ENCODE measurements around the gene SMTNL2. TPM values are rescaled to one million over a fixed set of nuclear protein-coding genes. Genes with fewer than 3 reads are reported as not detected.

Gene SMTNL2
- total RNA-seq, 1 donor from 2014 or later, result 8.6 TPM

GRCh38 chr17:4596636-4597380, 12.5 kb downstream of the SMTNL2 start:
- H3K4me1 Mint-ChIP-seq (ENCODE audit: low read depth), result peaks cover 28% of the 10 kb centered on the region
- TF ChIP-seq CTCF (IDR thresholded peaks at IDR 0.05; ENCODE audit: unreplicated experiment), result no peak
- H3K9me3 Mint-ChIP-seq (ENCODE audit: low read depth), result no peaks in the 10 kb centered on the region
- no peak overlapping the region for H3K4me3 Mint-ChIP-seq (ENCODE audit: low read depth)
- H3K27ac Mint-ChIP-seq, result no peak overlapping the region
- H3K36me3 Mint-ChIP-seq (ENCODE audit: insufficient read depth), result peaks cover 3% of the 10 kb centered on the region
- no peak for DNase-seq (ENCODE audit: low spot score, unreplicated experiment)
- H3K27me3 Mint-ChIP-seq, result peaks cover 18% of the 10 kb centered on the region

GRCh38 chr17:4597975-4598374, 13.6 kb downstream of the SMTNL2 start:
- Mint-ChIP-seq H3K4me1 (ENCODE audit: low read depth) (peaks cover 28% of the 10 kb centered on the region), H3K27ac (no peak overlapping the region), H3K27me3 (peaks cover 18% of the 10 kb centered on the region), H3K4me3 (ENCODE audit: low read depth) (no peak overlapping the region), H3K9me3 (ENCODE audit: low read depth) (no peaks in the 10 kb centered on the region), H3K36me3 (ENCODE audit: insufficient read depth) (peaks cover 3% of the 10 kb centered on the region)
- no peak for DNase-seq (ENCODE audit: low spot score, unreplicated experiment)
- TF ChIP-seq CTCF (IDR thresholded peaks at IDR 0.05; ENCODE audit: unreplicated experiment), result no peak

DNA sequence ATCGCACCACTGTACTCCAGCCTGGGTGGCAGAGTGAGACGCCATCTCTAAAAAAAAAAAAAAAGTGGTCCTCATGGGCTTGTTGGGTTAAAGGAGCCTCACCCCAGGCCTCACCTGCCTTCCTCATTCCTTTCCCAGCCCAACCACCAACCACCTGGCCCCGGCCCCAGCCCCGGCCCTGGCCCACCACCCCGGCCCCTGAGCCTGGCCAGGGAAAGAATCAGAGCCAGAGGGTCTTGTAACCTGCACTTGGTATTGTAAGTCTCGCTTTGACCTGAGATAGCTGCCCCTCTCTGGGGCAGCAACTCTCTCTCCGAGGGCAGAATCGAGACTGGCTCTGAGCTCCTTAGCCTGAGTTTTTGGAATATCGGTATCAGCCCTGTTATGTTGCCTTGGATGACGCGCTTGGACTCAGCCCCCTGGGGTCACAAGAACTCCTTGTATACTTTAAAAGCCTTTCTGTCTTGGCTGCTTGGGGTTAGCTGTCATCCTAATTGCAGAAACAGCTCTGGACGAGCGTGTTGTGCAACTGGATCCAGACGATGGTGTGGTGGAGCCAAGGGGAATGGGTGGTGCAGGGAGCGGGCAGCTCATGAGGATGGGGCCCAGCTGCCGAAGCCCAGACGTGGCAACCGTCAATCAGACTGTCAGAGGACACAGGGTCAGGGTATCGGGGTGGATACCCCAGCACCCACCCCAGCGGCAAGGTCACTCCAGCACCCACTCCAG, 14.6 kb downstream of the SMTNL2 start:
- Mint-ChIP-seq H3K4me3 (ENCODE audit: low read depth) (no peak overlapping the region), H3K36me3 (ENCODE audit: insufficient read depth) (peaks cover 3% of the 10 kb centered on the region), H3K4me1 (ENCODE audit: low read depth) (peaks cover 25% of the 10 kb centered on the region), H3K9me3 (ENCODE audit: low read depth) (no peaks in the 10 kb centered on the region), H3K27ac (no peak overlapping the region), H3K27me3 (peaks cover 18% of the 10 kb centered on the region)
- no peak for TF ChIP-seq CTCF (IDR thresholded peaks at IDR 0.05; ENCODE audit: unreplicated experiment)
- no peak for DNase-seq (ENCODE audit: low spot score, unreplicated experiment)

DNA sequence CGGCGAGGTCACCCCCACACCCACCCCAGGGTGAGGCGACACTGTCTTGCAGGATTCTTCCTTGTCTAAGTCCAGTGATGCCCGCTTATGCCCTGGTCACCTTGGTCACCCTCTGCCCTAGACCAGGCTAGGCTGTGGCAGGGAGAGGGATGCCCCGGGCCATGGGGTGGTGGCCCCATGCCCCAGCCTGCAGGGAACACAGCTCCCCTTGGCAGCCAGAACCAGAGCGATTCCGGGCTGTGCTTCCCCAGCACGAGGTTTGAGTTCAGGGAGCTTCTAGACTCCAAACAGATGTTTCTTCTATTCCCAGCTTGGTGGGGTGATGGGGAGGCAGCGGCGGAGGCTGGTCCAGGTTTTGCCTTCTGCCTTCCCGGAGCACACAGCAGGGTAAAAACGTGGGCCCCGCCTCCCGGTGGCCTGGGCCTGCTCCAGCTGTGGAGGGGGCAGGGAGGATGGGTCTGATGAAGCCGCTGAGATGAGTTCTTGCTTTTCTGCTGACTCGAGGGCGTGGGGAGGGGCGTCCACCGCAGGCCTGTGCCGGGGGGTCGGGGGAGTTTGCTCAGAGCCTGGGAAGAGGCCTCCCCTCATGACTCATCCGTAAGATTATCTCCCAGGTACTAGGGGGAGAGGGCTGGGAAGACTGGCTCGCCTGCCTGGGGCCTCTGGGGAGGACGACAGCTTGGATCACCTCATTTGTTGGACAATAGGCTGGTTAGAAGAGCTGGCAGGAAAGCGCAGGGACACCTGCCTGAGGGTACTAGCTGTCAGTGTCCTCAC, 15.4 kb downstream of the SMTNL2 start:
- Mint-ChIP-seq H3K27me3 (peaks cover 18% of the 10 kb centered on the region), H3K27ac (no peak overlapping the region), H3K9me3 (ENCODE audit: low read depth) (no peaks in the 10 kb centered on the region), H3K4me1 (ENCODE audit: low read depth) (peaks cover 23% of the 10 kb centered on the region), H3K36me3 (ENCODE audit: insufficient read depth) (peaks cover 3% of the 10 kb centered on the region), H3K4me3 (ENCODE audit: low read depth) (no peak overlapping the region)
- TF ChIP-seq CTCF (IDR thresholded peaks at IDR 0.05; ENCODE audit: unreplicated experiment), result no peak
- DNase-seq (ENCODE audit: low spot score, unreplicated experiment), result no peak

DNA sequence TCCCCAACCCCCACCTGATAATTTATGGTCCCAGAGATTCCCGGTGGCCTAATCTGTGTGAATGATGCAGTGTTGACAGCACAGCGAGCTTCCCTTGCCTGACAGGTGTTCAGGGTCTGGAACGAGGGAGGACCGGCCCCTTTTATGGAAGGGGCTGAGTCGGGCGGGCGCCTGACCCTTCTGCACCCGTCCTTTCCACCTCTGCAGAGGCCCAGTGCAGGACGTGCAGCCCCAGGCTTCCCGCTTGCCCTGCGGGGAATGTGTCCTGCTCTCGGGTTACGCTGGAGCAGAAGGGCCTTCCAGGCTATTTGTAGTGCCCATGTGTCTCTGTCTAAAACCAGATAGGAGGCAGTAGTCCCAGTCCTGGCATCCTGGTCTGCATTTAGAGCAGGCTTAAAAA, 16.2 kb downstream of the SMTNL2 start:
- Mint-ChIP-seq H3K36me3 (ENCODE audit: insufficient read depth) (peaks cover 3% of the 10 kb centered on the region), H3K9me3 (ENCODE audit: low read depth) (no peaks in the 10 kb centered on the region), H3K27me3 (peaks cover 18% of the 10 kb centered on the region), H3K4me1 (ENCODE audit: low read depth) (peaks cover 19% of the 10 kb centered on the region), H3K27ac (no peak overlapping the region), H3K4me3 (ENCODE audit: low read depth) (no peak overlapping the region)
- no peak for DNase-seq (ENCODE audit: low spot score, unreplicated experiment)
- no peak for TF ChIP-seq CTCF (IDR thresholded peaks at IDR 0.05; ENCODE audit: unreplicated experiment)
